Breast epithelium (tissue), 3 donors: ENCODE data around the gene TUFT1.

Experiments
- POLR2A ChIP-seq: fragments of 450-650 bp; IDR thresholded peaks from one replicate; pipeline ENCODE4 v1.6.1; 2016; ENCODE audit warnings: antibody characterized with exemption, mild to moderate bottlenecking, moderate library complexity
- POLR2AphosphoS5 ChIP-seq, 3 donors: sonication (generic); formaldehyde crosslinking; IDR thresholded peaks; one replicate each; pipeline ENCODE4 v1.6.1; 2017; ENCODE audit warnings: antibody characterized with exemption in 3 of 3
- TF ChIP-seq, protein P1 (sequence below), 3 donors: fragments of 450-650 bp; IDR thresholded peaks; one replicate each; pipeline ENCODE4 v1.5.1; 2016 to 2017; ENCODE audit warnings: antibody characterized with exemption in 3 of 3, mild to moderate bottlenecking in 3 of 3, moderate library complexity in 3 of 3

DNA sequence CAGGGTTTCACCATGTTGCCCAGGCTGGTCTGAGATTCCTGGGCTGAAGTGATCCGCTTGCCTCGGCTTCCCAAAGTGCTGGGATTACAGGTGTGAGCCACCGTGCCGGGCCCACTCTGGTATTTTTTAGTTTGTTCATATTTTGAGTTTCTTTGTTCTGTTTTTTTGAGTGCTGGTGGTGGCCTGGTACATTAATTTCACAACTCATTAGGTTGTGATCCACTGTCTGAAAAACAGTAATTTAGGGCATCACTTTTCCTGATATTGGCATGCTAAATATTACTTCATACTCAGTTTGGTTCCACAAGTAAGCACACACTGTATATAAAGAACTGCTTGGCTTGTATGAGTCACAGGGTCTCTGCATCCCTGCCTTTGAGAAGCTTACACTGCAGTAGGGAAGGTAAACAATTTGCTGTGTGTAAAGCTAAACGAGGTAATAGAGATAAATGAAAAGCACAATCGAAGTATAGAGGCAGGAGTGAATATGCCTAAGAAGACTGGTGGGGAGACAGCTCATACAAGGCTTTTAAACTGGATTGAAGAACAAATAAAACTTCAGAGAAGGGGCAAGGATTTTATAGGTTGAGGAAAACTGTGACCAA lies 79.5 kb downstream of the TUFT1 start:
- TF ChIP-seq, protein P1, sequence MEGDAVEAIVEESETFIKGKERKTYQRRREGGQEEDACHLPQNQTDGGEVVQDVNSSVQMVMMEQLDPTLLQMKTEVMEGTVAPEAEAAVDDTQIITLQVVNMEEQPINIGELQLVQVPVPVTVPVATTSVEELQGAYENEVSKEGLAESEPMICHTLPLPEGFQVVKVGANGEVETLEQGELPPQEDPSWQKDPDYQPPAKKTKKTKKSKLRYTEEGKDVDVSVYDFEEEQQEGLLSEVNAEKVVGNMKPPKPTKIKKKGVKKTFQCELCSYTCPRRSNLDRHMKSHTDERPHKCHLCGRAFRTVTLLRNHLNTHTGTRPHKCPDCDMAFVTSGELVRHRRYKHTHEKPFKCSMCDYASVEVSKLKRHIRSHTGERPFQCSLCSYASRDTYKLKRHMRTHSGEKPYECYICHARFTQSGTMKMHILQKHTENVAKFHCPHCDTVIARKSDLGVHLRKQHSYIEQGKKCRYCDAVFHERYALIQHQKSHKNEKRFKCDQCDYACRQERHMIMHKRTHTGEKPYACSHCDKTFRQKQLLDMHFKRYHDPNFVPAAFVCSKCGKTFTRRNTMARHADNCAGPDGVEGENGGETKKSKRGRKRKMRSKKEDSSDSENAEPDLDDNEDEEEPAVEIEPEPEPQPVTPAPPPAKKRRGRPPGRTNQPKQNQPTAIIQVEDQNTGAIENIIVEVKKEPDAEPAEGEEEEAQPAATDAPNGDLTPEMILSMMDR (IDR thresholded peaks at IDR 0.05), result no peak
- TF ChIP-seq POLR2A, result no peak
- TF ChIP-seq POLR2AphosphoS5 (IDR thresholded peaks at IDR 0.05), result no peak
